HG03558 (cell line): ENCODE measurements around the gene SIRT5.

ENCODE experiments used
- ATAC-seq: cut with Tn5 transposase; IDR thresholded peaks from one replicate; pipeline ENCODE4 v1.9.1; 2021; ENCODE audit warnings: moderate number of reproducible peaks; ENCODE audit not compliant: unreplicated experiment; ENCODE audit errors: extremely low read depth

SIRT5 gene

DNA sequence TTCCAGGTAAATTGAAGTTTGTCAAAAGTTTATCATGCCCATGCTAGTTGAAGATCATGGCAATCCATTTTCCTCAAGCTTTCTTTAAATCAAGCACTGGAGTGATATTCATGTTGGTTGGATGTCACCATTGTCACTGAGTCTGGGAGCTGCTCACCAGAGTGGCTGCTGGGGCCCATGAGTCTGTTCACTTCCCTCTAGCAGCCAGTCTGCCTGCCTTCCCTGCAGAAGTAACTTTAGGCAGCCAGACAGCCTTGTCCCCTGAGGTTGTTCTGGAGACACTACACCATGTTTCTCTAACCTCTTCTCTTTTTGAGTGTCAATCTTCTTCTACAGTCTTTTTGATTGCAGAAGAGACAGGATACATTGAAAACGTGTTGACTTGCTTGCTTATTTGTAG lies 5.5 kb downstream of the SIRT5 start:
- ATAC-seq: no peak

DNA sequence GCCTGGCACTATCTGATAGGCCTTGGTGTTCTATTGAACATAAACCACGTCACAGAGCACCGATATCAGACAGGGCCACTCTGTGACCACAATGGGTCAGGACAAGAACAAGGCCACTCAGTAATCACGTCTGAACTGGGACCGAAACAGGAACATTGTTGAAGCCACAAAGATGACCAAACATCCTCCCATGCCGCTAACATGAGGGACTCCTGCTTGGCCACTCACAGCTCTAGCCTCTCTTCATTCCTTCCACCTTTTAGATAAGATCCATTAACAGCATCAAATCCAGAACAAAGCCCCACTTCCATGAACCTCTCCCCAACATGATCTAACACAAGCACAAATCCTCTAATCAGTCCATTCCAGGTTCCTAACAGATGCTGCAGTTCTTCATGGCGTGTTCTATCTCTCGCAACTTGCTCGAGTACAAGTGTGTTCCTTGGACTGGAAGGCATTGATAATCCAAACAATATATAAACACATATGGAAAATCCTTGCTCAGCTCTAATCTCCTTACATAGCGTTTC lies 7.4 kb downstream of the SIRT5 start:
- ATAC-seq: no peak

DNA sequence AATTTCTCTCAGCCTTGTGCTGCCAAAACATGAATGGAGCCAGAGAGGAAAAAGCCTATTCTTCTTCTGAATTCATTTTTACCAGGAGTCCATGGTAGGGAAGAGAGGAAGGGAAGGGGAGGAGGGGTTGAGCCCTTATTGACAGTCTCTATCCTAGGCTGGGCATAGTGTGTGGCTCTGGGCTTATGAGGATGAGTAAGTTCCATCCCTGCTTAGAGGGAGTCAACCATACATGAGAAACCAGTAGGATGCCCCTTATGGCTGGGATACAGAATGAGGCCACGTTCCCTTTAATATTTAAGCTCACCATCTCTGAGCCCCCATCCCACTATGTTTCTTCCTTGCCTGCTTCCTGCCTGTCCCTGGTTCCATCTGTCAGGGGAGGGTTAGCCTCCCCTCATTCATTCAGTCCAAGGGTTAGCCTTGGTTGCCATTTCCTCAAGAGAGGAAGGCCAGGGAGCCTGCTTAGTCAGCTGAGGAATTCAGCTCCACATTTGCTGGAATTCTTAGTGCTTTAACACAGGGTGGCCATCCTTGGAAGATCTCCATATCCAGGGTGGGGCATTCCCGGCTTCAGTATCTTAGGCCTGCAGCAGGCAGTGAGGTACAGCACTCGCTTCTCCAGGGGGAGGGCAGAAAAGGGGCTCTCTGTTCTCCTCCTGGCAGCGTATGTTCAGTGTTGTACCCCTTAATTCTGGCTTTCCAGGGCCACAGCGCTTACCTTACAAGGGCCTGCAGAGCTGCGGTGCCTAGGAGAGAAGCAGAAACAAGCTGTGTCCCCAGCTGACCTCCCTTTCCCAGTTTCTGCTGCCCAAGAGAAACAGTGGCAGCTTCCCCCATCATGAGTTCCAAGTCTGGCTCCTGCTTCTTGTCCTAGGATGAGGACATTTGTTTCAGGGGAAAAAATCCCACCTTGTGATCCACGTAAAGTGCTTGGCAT lies 12.5 kb downstream of the SIRT5 start:
- ATAC-seq: no peak

DNA sequence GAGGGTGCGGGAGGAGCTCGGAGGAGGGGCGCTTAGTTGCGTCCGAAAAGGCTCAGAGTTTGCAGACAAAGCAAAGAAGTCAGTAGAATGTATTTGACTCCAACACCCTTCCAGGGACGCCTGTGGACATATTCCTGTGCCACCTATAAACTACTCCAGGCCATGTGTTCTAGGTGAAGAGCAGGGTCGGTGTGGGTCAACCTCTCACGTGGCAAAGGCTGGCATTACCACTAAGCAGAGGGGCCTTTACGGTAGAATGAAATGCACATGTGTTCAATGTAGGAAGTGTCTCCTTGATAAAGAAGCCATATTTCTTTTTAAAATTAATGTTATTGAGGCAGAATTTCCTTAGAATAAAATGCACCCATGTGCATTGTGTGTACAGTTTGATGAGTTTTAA lies 15.4 kb downstream of the SIRT5 start:
- no peak for ATAC-seq

DNA sequence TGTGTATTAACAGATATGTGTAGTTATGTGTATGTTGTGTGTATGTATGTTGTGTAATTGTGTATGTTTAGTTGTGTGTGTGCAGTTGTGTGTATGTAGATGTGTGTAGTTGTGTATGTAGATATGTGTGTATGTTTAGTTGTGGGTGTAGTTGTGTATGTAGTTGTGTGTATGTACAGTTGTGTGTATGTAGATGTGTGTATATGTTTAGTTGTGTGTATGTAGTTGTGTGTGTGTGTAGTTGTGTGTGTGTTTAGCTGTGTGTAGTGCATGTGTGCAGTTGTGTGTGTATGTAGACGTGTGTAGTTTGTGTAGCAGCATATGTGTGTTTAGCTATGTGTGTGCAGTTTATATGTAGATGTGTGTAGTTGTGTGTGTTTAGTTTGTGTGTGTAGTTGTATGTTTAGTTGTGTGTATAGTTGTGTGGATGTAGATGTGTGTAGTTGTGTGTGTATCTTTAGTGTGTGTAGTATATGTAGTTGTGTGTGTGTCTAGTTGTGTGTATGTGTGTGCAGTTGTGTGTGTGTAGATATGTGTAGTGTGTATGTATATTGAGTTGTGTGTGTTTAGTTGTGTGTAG lies 16.3 kb downstream of the SIRT5 start:
- no peak for ATAC-seq

DNA sequence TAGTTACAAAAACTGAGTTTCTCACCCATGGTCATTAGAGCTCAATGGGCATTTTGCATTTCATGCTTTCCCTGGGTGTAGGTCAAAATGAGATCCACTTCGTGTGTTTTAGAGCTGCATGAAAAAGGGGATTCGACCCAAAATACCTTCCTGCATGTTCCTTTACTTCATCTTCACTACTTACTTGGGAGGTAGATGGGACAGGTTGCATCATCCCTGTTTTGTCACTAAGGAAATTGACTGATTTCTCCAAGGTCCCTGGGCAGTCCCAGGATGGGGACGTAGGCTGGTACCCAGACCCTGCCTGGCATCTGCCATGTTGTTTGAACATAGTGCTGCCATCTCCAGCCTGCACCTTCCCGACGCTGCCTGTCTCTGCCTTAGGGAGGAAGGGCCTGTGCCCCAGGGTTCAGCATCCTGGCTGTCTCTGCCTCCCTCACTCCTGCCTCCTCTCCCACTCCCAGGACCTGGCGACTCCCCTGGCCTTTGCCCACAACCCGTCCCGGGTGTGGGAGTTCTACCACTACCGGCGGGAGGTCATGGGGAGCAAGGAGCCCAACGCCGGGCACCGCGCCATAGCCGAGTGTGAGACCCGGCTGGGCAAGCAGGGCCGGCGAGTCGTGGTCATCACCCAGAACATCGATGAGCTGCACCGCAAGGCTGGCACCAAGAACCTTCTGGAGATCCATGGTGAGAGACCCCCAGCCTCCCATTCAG lies 17.0 kb downstream of the SIRT5 start:
- ATAC-seq: no peak

DNA sequence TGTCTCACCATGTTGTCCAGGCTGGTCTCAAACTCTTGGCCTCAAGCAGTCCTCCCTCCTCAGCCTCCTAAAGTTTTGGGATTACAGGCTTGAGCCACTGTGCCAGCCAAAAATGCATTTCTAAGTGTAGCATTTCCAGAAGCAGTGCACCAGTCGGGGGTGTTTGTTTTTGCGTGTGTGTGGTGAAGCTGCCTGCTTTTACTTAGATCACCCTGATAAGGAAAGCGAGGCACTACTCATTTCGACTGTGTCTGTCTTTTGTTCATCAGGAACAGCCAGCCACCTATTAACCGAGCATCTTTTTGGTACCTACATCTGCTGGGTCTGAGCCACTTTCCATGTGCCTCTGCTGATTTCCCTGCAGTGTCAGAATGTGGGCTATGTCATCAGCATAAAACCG lies 18.7 kb downstream of the SIRT5 start:
- no peak for ATAC-seq

DNA sequence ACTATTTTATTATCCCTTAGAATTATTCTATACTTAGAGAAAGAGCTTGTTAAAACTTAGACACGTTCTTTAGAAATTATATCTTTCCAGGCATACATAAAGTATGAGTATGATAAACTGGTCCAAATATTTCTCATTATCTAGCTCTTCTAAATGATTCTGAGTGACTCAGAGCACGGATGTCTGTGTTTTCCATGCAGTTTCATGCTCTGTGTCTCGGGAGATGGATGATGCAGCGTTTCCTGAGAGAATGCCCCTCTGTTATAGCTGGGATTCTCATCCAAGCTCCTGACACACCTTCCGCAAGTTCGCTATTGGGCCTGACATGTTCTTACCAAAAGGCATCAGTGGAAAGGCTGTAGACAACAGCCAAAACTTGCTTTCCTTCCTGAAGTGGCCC lies 19.3 kb downstream of the SIRT5 start:
- ATAC-seq: no peak

DNA sequence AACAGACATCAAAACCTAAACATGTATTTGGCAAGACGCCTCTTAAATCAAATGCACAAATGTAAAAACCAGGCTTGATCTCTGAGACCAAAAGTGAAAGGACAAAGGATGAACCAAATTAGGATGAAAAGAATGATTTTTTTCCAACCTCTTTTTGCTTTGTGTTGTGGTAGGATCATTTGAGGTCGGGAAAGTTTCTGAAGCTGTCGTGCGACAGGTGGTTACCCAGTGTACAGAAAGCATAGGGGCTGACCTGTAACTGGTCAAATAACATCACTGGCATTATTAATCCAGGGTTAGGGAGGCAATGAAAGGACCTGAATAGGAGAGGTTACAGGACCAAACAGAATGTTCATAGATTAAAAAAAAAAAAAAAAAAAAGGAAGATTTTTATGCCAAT lies 22.7 kb downstream of the SIRT5 start:
- no peak for ATAC-seq

DNA sequence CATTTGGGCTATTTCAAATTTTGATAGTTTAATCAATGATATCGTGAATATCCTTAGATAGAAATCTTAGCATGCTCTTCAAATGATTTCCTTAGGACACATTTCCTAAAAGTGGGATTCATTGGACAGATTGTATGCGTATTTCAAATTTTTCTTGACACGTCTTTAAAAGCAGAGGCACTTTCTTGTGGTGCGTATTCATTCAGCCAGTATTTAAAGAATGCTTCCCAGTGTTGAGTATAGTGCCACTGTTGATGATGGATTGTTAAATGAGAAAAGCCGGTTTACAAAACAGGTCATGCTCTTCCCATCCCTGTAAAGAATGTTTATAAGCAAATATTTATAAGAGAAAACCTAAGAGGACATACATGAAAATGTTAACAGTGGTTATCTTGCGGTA lies 25.6 kb downstream of the SIRT5 start:
- ATAC-seq: no peak

DNA sequence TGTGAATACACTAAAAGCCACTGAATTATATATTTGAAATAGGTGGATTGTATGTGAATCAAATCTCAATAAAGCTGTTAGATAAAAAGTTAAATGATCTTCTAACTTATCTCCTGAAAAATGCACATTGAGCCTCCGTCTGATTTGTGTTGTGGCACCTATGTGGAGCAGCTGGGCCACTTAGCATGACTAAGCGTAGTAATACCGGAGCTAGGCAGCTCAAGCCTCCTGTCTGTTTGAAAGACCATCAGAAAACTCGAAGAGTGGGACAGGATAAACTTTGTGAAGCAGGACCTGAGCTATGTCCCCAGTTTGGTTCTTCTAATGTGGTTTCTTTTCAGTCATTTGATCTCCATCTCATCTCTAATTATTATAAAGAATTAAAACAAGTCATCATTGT lies 29.7 kb downstream of the SIRT5 start:
- ATAC-seq: no peak

DNA sequence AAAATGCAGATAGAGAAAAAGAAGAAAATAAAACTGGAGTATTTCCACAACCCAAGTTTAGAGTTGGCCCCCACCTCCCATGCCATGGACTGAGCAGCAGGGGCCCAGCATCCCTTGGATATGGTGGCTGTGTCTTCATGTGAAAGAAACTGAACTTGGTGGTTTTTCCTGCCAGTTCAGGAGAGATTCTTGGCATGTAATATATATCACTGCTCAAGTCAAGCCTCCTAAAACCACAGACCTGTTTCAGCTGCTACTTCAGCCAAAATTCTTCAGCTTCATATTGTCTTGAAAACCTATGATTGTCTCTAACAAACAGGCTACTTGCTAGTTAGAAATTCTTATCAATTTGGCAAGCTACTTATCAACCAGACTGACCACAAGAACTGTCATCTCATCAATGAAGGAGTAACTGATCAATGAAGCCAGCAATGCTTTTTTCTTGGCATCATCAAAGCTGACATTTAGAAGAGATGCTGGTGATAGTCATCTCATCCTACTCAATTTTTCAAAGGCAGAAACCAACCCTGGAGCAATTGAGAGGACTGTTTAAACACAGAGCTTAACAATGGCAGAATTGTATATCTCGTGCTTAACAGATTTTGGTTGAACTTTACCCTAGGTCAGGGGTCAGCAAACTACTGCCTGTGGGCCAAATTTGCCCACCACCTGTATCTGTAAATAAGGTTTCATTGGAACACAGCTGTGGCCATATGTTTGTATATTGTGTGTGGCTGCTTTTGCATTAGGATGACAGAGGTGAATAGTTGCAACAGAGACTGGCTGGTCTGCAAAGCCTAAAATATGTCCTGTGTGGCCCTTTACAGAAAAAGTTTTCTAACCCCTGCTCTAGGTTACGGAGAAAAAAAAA lies 30.4 kb downstream of the SIRT5 start:
- no peak for ATAC-seq

DNA sequence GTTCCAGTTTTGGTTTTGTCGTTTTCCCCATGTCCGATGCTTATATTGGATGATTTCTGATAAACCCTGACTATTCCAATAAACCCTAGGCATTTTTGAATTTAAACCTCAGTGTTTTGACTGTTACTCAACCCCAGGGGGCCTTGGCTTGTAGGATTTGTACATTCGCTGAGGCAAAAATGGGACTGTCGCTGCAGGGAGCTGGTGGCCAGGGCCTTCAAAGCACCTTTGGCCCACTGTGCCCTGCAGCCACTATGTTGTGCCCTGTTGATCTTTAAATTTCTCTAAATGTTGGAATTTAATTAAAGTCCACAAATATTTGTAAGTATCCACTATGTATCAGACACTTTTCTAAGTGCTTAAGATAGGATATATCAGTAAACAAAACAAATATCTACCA lies 31.2 kb downstream of the SIRT5 start:
- ATAC-seq: no peak

DNA sequence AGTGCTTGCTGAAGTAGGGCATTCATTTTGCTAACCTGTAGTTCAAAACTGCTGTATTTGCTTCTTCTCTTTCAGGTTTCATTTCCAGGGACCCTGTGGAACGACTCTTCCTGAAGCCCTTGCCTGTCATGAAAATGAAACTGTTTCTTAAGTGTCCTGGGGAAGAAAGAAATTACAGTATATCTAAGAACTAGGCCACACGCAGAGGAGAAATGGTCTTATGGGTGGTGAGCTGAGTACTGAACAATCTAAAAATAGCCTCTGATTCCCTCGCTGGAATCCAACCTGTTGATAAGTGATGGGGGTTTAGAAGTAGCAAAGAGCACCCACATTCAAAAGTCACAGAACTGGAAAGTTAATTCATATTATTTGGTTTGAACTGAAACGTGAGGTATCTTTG lies 37.3 kb downstream of the SIRT5 start:
- ATAC-seq: no peak

DNA sequence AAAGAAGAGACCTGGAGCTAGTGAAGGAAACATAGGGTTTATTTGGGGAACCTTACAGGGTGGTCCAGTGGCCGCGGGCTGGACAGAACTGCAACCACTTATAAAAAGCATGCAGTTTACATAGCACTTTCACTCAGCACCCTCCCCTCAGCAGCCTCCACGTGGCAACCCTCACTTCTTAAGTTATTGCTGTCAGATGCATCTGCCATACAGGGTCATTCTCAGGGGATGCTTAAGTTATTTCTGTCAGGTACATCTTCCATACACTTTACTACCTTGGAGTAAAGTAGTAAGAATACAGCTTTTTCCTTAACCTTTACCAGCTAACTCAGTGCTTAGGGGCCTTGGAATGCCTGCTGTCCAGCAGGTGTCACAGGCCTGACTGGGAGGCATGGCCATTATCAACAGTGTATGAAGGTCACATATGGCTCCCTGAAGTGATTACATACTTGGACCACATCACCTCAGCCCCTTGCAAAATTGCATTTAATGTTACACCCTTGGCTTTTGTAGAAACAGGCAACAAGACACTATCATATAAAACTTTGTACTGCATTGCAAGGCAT lies 38.7 kb downstream of the SIRT5 start:
- no peak for ATAC-seq

DNA sequence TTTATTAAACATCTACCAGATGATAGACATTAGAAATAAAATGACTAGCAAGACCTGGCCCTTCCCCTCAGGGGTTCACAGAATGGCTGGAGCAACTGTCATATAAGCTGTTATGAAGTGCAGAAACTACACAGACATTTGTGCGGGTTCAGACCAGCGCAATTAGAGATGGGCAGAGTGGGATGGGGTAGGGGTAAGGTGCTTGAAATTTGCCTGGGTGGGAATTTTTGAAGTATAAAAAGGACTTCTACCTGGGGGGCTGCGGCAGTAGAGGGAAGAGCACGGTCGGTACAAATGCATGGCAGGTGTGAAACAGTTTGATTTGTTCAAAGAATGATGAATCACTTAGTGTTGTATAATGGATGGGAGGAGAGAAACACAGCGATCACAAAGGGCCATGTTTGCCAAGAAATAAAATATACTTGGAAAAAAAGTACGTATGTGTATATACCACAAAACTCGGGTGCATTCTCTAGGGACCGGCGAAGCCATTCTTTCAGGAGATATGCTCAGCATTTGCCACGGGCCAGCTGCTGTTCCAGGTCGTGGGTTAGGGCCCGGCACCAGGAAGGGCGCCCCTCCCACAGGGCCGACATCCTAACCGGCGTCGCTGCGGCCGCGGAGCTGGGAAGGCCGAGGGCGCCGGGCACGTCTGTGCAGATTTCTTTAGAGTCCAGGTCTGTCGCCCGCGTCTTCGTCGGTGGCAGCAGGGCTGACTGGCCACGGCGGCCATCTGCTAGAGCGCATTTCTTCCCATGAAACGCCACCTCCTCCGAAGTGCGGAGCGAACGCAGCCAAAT lies 39.9 kb downstream of the SIRT5 start:
- no peak for ATAC-seq

DNA sequence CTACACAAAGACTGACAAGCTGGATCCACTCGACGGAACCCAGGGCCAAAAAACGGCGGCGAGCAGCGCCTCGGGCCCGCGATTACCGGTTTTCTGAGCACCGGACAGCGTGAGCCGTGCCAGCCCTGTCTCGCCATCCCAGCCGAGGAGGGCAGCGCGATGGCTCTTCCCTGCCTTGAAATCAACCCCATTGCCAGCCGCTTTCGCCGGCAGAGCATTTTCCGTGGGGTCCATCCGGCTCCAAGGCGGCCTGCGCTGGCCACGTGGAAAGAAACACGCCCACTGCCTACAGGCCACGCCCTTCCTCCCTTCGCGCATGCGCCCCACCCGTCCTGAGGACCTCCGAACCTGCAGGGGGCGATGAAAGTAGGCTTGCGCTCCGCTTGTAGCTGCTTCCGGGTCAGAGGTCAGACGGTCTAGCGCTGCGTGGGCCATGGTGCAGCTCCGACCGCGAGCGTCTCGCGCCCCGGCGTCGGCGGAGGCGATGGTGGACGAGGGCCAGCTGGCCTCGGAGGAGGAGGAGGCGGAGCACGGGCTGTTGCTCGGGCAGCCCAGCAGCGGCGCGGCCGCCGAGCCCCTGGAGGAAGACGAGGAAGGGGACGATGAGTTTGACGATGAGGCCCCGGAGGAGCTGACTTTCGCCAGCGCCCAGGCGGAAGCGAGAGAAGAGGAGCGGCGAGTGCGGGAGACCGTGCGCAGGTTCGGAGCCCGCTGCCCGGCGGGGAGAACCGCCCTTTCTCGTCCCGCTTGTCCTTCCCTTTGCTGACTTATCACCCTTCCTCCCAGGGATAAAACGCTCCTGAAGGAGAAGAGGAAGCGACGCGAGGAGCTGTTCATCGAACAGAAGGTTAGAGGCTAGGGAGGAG lies 40.8 kb downstream of the SIRT5 start, which contains the start of gene NOL7:
TSS of gene NOL7 (plus strand) at position 410 of the 866 bp plus-strand sequence. CDS start at position 434, 24 bp downstream.
- no peak for ATAC-seq

DNA sequence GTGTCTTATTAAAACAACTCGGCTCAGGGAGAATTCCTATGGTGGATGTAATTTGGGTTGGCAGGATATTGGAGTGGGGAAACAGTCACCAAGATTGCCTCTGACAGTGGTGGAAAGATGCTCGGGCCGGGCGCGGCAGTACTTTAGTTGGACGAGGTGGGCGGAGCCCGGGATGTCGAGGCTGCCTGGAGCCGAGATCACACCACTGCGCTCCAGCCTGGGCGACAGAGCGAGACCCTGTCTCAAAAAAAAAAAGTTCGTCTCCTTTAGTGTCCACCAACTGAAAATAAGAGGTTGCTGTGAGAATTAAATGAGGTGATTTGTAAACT lies 41.4 kb downstream of the SIRT5 start:
- no peak for ATAC-seq
